Naive thymus-derived CD4-positive, alpha-beta T cell (primary cell): Measurements from ENCODE around the gene PLXNA1. TPM values are rescaled to one million over a fixed set of nuclear protein-coding genes. Genes with fewer than 3 reads are reported as not detected.
A peak's percentile ranks its signal among the peaks of the same experiment; 100 is the strongest.

Experiments
- ATAC-seq: fragments of 150-1000 bp; cut with Tn5 transposase; 2 replicates; pipeline ENCODE4 v1.10.0; 2021; ENCODE audit warnings: mild to moderate bottlenecking, moderate library complexity
- CTCF ChIA-PET: fragments of 350-600 bp; sonication (Branson Sonifier 250); formaldehyde crosslinking; loops from one replicate; lab custom pipeline; 2021; ENCODE audit warnings: antibody characterized with exemption; lab: Charles Lee
- POLR2A ChIA-PET: fragments of 350-600 bp; sonication (Branson Sonifier 250); formaldehyde crosslinking; loops from one replicate; lab custom pipeline; 2021; ENCODE audit warnings: antibody characterized with exemption, inconsistent platforms; lab: Charles Lee
- DNase-seq, 9 donors: peaks; one replicate each; pipeline versions ENCODE4 v3.0.0 to v3.0.0-alpha.2; 2020 to 2022; ENCODE audit warnings: mixed read lengths in 1 of 9
- H3K27ac ChIP-seq: one replicate; pipeline ENCODE4 v1.7.0; 2013; ENCODE audit warnings: mild to moderate bottlenecking, low read depth, low read length, moderate library complexity
- H3K27me3 ChIP-seq, 2 donors: one replicate each; pipeline ENCODE4 v1.7.0; 2013; ENCODE audit warnings: low read length in 2 of 2, mild to moderate bottlenecking in 2 of 2, moderate library complexity in 2 of 2; ENCODE audit not compliant: control insufficient read depth in 2 of 2, insufficient read depth in 2 of 2
- H3K36me3 ChIP-seq, 3 experiments: 1 replicate in 2 of 3; 2 replicates in 1 of 3; pipeline ENCODE4 v1.7.0; 2013; ENCODE audit warnings: low read length in 3 of 3, mild to moderate bottlenecking in 3 of 3, moderate library complexity in 1 of 3; ENCODE audit not compliant: insufficient read depth in 3 of 3, control insufficient read depth in 2 of 3
- H3K4me1 ChIP-seq, 2 donors: one replicate each; pipeline ENCODE4 v1.7.0; 2013; ENCODE audit warnings: low read length in 2 of 2, mild to moderate bottlenecking in 2 of 2, moderate library complexity in 1 of 2; ENCODE audit not compliant: control insufficient read depth in 2 of 2, insufficient read depth in 2 of 2
- H3K4me3 ChIP-seq: 2 replicates; pipeline ENCODE4 v1.7.0; 2013; ENCODE audit warnings: mild to moderate bottlenecking, low read length
- H3K9me3 ChIP-seq, 3 experiments: 1 replicate in 2 of 3; 2 replicates in 1 of 3; pipeline ENCODE4 v1.7.0; 2013; ENCODE audit warnings: low read length in 3 of 3; ENCODE audit not compliant: control insufficient read depth in 2 of 3
- H3K27ac Mint-ChIP-seq, 9 donors: one replicate each; pipeline ENCODE4 v1.8.0; 2020 to 2022; ENCODE audit warnings: mixed read lengths in 9 of 9, mild to moderate bottlenecking in 8 of 9, moderate library complexity in 5 of 9, inconsistent platforms in 2 of 9
- H3K27me3 Mint-ChIP-seq, 5 donors: one replicate each; pipeline ENCODE4 v1.8.0; 2021 to 2022; ENCODE audit warnings: mixed read lengths in 5 of 5, mild to moderate bottlenecking in 1 of 5
- H3K36me3 Mint-ChIP-seq, 5 donors: one replicate each; pipeline ENCODE4 v1.8.0; 2020 to 2022; ENCODE audit warnings: mixed read lengths in 5 of 5, mild to moderate bottlenecking in 3 of 5, inconsistent platforms in 1 of 5
- H3K4me1 Mint-ChIP-seq, 7 donors: one replicate each; pipeline ENCODE4 v1.8.0; 2020 to 2022; ENCODE audit warnings: mixed read lengths in 7 of 7, mild to moderate bottlenecking in 3 of 7, inconsistent platforms in 1 of 7
- H3K4me3 Mint-ChIP-seq, 10 donors: one replicate each; pipeline ENCODE4 v1.8.0; 2020 to 2022; ENCODE audit warnings: mild to moderate bottlenecking in 10 of 10, mixed read lengths in 10 of 10, moderate library complexity in 6 of 10, inconsistent platforms in 2 of 10
- H3K9me3 Mint-ChIP-seq, 11 donors: one replicate each; pipeline ENCODE4 v1.8.0; 2020 to 2022; ENCODE audit warnings: mixed read lengths in 11 of 11, mild to moderate bottlenecking in 4 of 11, inconsistent platforms in 1 of 11, moderate library complexity in 1 of 11
- intact Hi-C, 2 donors: fragments of 100-400 bp; cut with micrococcal nuclease; formaldehyde crosslinking; loops; one replicate each; pipeline ENCODE4 v1.15.1; 2023
- polyA plus RNA-seq, 2 donors: library from polyadenylated mRNA; unstranded; fragments of 300-500 nt; fragmentation: Illumina TruSeq; gene quantifications; one replicate each; pipeline ENCODE4 v1.2.3, GENCODE V29; 2021
- total RNA-seq, 6 experiments: library from RNA in 5 of 6; stranded (reverse) in 5 of 6; gene quantifications; 1 replicate in 5 of 6; 2 replicates in 1 of 6; pipeline ENCODE4 v1.2.3 and lab custom pipeline; 2021 to 2026

PLXNA1 gene
- total and polyA plus RNA-seq, 7 experiments from 2014 or later: 0.27 to 16.8 (median 9.4) TPM

- no peak overlapping the region for H3K4me3 Mint-ChIP-seq
- H3K4me1 Mint-ChIP-seq: peaks cover 0 to 4% (median under 1%) of the 10 kb centered on the region in 7 donors
- H3K9me3 ChIP-seq: no peaks in the 10 kb centered on the region
- no peak for ATAC-seq
- peaks cover 0 to 11% (median 0%) of the 10 kb centered on the region in 5 donors for H3K36me3 Mint-ChIP-seq
- ChIA-PET CTCF (no interaction called here), POLR2A (no interaction called here)
- peaks cover 0 to 5% (median 0%) of the 10 kb centered on the region in 3 experiments for H3K36me3 ChIP-seq
- H3K27me3 ChIP-seq: no peaks in the 10 kb centered on the region
- no peaks in the 10 kb centered on the region for H3K9me3 Mint-ChIP-seq
- H3K27ac ChIP-seq: no peak overlapping the region
- H3K4me1 ChIP-seq: no peaks in the 10 kb centered on the region
- no peak overlapping the region for H3K27ac Mint-ChIP-seq
- H3K4me3 ChIP-seq: no peak overlapping the region
- H3K27me3 Mint-ChIP-seq: no peaks in the 10 kb centered on the region
- no peak for DNase-seq
- intact Hi-C loops: no loop called here
These were observed 30.5 kb upstream of the PLXNA1 start for GRCh38 chr3:126952261-126952982.

- ATAC-seq: no peak
- ChIA-PET POLR2A (no interaction called here), CTCF (no interaction called here)
- Histone ChIP-seq H3K4me3 (no peak overlapping the region), H3K27ac (no peak overlapping the region), H3K4me1 (no peaks in the 10 kb centered on the region), H3K27me3 (no peaks in the 10 kb centered on the region), H3K9me3 (no peaks in the 10 kb centered on the region), H3K36me3 (peaks cover 0 to 5% (median 0%) of the 10 kb centered on the region in 3 experiments)
- Mint-ChIP-seq H3K27me3 (no peaks in the 10 kb centered on the region), H3K36me3 (peaks cover 0 to 10% (median 0%) of the 10 kb centered on the region in 5 donors), H3K4me1 (peaks cover 0 to 6% (median 0%) of the 10 kb centered on the region in 7 donors), H3K27ac (no peak overlapping the region), H3K9me3 (no peaks in the 10 kb centered on the region), H3K4me3 (no peak overlapping the region)
- intact Hi-C loops: no loop called here
- DNase-seq: no peak
These were observed 29.8 kb upstream of the PLXNA1 start for GRCh38 chr3:126952983-126953660.

- Mint-ChIP-seq H3K27ac (no peak overlapping the region), H3K9me3 (no peaks in the 10 kb centered on the region), H3K27me3 (no peaks in the 10 kb centered on the region), H3K4me3 (no peak overlapping the region), H3K4me1 (peaks cover 0 to 6% (median 0%) of the 10 kb centered on the region in 7 donors), H3K36me3 (peaks cover 0 to under 1% (median 0%) of the 10 kb centered on the region in 5 donors)
- ATAC-seq (peak; percentile 39), DNase-seq (no peak)
- CTCF ChIA-PET: no interaction called here
- POLR2A ChIA-PET: no interaction called here
- Histone ChIP-seq H3K4me1 (no peaks in the 10 kb centered on the region), H3K27ac (no peak overlapping the region), H3K36me3 (no peaks in the 10 kb centered on the region), H3K4me3 (no peak overlapping the region), H3K27me3 (no peaks in the 10 kb centered on the region), H3K9me3 (no peaks in the 10 kb centered on the region)
- intact Hi-C loops: no loop called here
These were observed 28.6 kb upstream of the PLXNA1 start for GRCh38 chr3:126954141-126954842.

GRCh38 chr3:126955004-126955790 lies 27.7 kb upstream of the PLXNA1 start:
- CTCF ChIA-PET: no interaction called here

GRCh38 chr3:126956361-126956760 lies 26.6 kb upstream of the PLXNA1 start:
- CTCF ChIA-PET: no interaction called here
- H3K27me3 Mint-ChIP-seq: no peaks in the 10 kb centered on the region
- POLR2A ChIA-PET: no interaction called here

More at GRCh38 chr3:126955004-126955790, 27.7 kb upstream of the PLXNA1 start:
- H3K27ac ChIP-seq: no peak overlapping the region
- H3K27me3 ChIP-seq: no peaks in the 10 kb centered on the region
- H3K4me3 ChIP-seq: no peak overlapping the region
- Mint-ChIP-seq H3K27ac (no peak overlapping the region), H3K9me3 (no peaks in the 10 kb centered on the region), H3K4me1 (peaks cover 0 to 6% (median 0%) of the 10 kb centered on the region in 7 donors), H3K36me3 (no peaks in the 10 kb centered on the region), H3K27me3 (no peaks in the 10 kb centered on the region), H3K4me3 (no peak overlapping the region)
- H3K9me3 ChIP-seq: no peaks in the 10 kb centered on the region
- intact Hi-C loops: no loop called here
- DNase-seq (no peak), ATAC-seq (peak; percentile 52)
- no peaks in the 10 kb centered on the region for H3K4me1 ChIP-seq
- POLR2A ChIA-PET: no interaction called here
- H3K36me3 ChIP-seq: no peaks in the 10 kb centered on the region

GRCh38 chr3:126956866-126957650 lies 25.9 kb upstream of the PLXNA1 start:
- ChIA-PET CTCF (no interaction called here), POLR2A (no interaction called here)
- Mint-ChIP-seq H3K4me3 (no peak overlapping the region), H3K27ac (no peak overlapping the region), H3K9me3 (no peaks in the 10 kb centered on the region), H3K36me3 (no peaks in the 10 kb centered on the region), H3K27me3 (no peaks in the 10 kb centered on the region), H3K4me1 (peaks cover 0 to 6% (median 0%) of the 10 kb centered on the region in 7 donors)
- DNase-seq: no peak
- ATAC-seq: no peak
- intact Hi-C loops: no loop called here
- no peaks in the 10 kb centered on the region for H3K4me1 ChIP-seq
- no peak overlapping the region for H3K4me3 ChIP-seq
- H3K36me3 ChIP-seq: no peaks in the 10 kb centered on the region
- H3K27ac ChIP-seq: no peak overlapping the region
- H3K27me3 ChIP-seq: no peaks in the 10 kb centered on the region
- H3K9me3 ChIP-seq: no peaks in the 10 kb centered on the region

More at GRCh38 chr3:126956361-126956760, 26.6 kb upstream of the PLXNA1 start:
- Histone ChIP-seq H3K27ac (no peak overlapping the region), H3K27me3 (no peaks in the 10 kb centered on the region), H3K9me3 (no peaks in the 10 kb centered on the region), H3K36me3 (no peaks in the 10 kb centered on the region), H3K4me3 (no peak overlapping the region), H3K4me1 (no peaks in the 10 kb centered on the region)
- H3K4me3 Mint-ChIP-seq: no peak overlapping the region
- intact Hi-C loops: no loop called here
- peak overlapping the region in 1 of 9 donors; percentile 70 for H3K27ac Mint-ChIP-seq
- H3K9me3 Mint-ChIP-seq: no peaks in the 10 kb centered on the region
- DNase-seq: no peak
- no peak for ATAC-seq
- H3K36me3 Mint-ChIP-seq: no peaks in the 10 kb centered on the region
- peaks cover 0 to 6% (median 0%) of the 10 kb centered on the region in 7 donors for H3K4me1 Mint-ChIP-seq
